ENCODE measurements around the gene ZNF44.

The ZNF44 gene

DNA sequence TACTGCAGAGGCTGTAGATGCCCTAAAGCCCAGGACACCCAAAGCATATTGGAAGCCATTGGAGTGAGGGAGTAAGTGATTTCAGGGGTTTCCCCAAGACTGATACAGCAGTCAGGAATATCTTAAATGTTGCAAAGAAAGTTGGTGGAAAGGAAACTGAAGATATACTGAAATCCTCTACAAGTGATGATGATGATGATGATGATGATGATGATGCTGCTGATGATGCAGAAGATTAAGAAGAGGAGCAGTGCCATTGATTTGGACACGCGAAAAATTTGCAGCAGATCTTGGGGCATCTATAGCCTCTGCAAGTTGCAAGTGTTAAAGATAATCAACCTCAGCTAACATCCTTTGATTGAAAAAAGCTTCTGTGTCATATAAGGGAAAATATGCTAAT lies 23.8 kb downstream of the ZNF44 start:
- in situ Hi-C loops (cut with HindIII; ENCODE audit: low pct_ligation_motif_present, low pct_unique_long_range_greater_than_20kb, low sequenced_read_pairs): no loop called here
- DNase-seq: no peak

DNA sequence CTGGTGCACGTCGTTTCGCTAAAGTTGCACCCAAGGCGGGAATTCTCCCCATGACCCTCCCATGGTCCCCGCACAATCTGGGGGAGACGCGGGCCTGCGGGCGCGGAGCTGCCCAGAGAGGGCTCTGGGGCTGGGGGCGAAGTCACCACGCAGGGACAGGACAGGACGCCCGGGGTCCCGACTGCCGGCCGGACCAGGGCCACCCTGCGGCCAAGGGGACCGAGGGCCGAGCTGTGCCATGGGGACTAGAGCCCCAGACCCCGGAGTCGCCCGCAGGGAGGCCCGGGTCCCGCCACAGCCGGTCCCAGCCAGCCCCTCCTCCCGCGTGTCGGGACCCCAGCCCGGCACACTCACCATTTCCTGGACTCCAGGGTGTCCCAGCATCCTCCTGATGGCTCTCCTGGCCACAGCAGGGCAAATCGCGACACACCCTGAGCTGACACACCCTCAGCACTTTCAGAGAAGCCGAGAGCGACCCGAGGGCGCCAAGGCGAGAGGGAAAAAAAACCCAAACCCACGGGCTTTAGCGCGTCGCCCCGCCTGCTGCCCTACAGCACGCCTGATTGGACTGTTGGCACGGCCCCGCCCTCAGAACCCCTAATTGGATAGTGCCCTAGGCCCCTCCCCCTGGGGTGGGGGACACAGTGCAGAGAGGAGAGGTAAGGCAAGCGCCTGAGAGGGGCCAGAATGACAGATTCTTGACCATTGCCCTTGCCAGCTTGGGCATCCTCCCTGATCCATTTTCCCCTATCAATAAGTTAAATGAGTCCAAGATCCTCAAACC lies 28.6 kb downstream of the ZNF44 start:
- no peak for DNase-seq
- in situ Hi-C loops (cut with HindIII; ENCODE audit: low pct_ligation_motif_present, low pct_unique_long_range_greater_than_20kb, low sequenced_read_pairs): no loop called here

DNA sequence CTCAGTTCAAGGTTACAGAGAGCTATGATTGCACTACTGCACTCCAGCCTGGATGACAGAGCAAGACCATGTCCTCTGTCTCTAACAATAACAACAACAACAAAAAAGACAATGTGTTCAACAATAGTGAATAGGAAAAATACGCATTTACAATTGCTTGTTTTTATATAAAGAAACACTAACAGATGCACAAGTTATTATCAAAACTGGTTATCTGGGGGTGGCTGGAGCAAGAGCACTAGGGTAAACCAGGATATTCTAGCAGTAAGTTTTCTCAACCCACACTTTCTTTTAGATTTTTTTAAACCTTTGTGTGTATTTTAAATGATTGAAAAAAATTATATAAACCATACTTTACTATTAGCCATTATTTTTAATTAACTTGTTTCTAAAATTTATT lies 33.1 kb downstream of the ZNF44 start:
- no peak for DNase-seq

DNA sequence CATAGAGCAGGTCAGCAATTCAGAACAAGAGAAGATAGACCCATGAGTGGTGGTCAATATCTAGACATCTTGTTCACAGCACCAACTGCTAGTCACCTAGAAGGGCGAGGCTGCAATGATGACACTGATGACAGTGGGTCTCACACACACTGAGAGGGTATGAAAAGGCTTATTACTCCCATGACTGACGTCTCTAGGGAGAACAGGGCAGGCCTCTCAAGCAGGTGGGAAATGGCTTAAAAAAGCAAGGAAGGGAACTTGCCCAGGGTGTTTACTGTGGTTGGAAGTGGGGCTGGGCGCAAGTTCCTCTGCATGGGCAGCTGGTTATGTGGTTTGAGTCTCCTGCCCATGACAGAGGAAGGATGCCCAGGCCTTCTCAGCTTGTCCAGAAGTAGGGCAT lies 33.8 kb downstream of the ZNF44 start:
- in situ Hi-C loops (cut with HindIII; ENCODE audit: low pct_ligation_motif_present, low pct_unique_long_range_greater_than_20kb, low sequenced_read_pairs): no loop called here
- DNase-seq: no peak

More for the DNA sequence above, 33.1 kb downstream of the ZNF44 start:
- in situ Hi-C loops (cut with HindIII; ENCODE audit: low pct_ligation_motif_present, low pct_unique_long_range_greater_than_20kb, low sequenced_read_pairs): no loop called here

DNA sequence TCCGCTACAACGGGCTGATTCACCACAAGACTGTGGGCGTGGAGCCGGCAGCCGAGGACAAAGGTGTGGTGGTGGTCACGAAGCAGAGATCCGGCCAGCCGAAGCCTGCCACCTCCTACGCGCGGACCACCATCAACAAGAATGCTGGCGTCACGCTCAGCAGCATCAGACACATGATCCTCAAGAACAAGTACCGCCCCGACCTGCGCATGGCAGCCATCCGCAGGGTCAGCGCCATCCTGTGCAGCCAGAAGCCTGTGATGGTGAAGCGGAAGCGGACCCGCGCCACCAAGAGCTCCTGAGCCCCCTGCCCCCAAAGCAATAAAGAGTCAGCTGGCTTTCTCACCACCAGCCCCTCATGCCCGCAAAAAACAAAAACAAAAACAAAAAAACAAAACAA lies 34.4 kb downstream of the ZNF44 start:
- no peak for DNase-seq
- in situ Hi-C loops (cut with HindIII; ENCODE audit: low pct_ligation_motif_present, low pct_unique_long_range_greater_than_20kb, low sequenced_read_pairs): no loop called here

DNA sequence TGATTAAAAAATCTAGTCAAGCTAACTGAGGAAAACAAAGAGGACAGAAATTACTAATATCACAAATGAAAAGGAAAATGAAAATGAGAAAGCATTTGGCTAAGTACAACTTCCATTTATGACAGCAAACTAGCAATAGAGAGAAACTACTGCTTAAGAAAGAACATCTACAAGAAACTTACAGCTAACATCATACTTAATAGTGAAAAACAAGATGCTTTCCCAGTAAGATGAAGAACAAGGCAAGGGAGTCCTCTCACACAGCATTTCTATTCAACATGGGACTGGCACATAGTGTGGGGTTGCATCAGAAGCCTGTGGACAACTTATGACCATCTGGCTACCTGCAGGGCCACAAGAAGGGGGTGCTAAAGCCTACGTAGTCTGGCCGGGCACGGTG lies 39.3 kb downstream of the ZNF44 start:
- in situ Hi-C loops (cut with HindIII; ENCODE audit: low pct_ligation_motif_present, low pct_unique_long_range_greater_than_20kb, low sequenced_read_pairs): no loop called here
- no peak for DNase-seq

DNA sequence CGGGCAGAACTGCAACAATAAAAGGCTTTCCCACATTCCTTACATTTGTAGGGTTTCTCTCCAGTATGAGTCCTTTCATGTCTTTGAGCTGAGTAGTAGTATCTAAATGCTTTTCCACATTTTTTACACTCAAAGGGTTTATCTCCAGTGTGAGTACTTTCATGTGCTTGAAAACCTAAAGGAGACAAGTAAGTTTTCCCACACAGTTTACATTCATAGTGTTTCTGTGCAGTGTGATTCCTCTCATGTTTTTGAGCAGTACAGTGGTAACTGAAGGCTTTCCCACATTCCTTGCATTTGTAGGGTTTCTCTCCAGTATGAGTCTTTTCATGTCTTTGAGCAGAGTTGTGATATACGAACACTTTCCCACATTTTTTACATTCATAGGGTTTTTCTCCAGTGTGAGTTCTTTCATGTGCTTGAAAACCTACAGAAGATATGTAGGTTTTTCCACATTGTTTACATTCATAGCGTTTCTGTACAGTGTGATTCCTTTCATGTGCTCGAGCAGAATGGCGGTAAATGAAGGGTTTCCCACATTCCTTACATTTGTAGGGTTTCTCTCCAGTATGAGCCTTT lies 47.0 kb downstream of the ZNF44 start:
- in situ Hi-C loops (cut with HindIII; ENCODE audit: low pct_ligation_motif_present, low pct_unique_long_range_greater_than_20kb, low sequenced_read_pairs): no loop called here
- no peak for DNase-seq

DNA sequence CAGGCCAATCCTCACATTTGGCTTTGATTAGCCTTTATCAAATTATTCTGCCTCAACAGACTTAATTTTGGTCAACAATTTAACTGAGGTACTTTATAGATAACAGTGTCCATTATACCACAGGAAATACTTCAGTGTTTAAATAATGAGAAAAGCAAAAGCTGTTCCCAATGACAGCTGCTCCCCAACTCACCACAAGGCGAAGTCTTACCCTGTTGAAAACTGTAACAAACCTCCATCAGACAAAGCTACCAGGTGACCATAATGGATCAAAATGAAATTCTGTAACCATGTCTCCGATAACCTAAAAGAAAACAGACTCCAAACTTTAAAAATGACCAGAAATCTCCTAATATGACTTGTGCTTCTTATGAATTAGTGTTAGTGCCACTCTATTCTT lies 50.3 kb downstream of the ZNF44 start:
- no peak for DNase-seq
- in situ Hi-C loops (cut with HindIII; ENCODE audit: low pct_ligation_motif_present, low pct_unique_long_range_greater_than_20kb, low sequenced_read_pairs): no loop called here

DNA sequence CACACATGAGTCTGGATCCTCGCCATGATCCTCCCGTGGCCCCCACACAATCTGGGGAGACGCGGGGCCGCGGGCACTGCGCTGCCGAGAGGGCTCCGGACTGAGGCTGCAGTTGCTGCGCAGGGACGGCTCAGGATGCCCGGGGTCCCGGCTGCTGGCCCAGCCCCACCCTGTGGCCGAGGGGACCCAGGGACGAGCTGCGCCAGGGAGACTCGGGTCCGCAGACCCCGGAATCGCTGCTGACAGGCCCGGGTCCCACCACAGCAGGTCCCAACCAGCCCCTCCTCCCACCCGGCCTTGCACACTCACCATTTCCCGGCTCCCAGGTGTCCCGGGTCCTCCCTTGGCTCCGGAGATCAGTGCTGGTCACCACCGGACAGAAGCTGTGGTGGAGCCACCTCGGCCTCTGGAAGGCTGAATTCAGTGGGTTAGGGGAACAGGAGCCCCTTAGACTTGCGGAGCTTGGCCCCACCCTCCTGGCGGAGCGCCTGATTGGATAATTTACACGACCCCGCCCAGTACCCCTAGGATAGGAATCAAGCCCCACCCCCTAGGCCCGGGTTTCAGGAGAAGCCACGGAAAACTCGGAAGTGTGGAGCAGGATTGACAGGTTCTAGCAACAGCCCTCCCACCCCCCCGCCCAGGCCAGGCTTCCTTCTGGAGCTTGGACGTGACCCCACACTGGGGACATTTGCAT lies 57.4 kb downstream of the ZNF44 start:
- in situ Hi-C loops (cut with HindIII; ENCODE audit: low pct_ligation_motif_present, low pct_unique_long_range_greater_than_20kb, low sequenced_read_pairs): no loop called here
- DNase-seq: no peak

DNA sequence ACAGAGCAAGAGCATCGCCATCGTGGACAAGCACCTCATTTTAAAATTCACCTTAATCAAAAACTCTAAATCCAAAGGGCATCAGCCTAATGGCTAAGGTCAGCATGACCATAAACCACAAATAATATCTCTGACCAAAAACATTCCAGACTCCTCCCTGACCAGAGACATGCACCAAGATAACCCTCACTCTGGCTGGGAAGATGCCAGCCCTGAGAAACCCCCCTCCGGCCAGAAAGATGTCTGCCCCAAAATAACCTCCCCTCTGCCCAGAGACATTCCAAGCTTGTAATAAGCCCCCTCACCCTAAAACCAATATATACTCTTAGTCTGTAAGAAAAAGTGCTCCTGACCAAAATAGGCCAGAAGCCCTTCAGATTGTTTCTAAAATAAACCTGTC lies 61.7 kb downstream of the ZNF44 start:
- in situ Hi-C loops (cut with HindIII; ENCODE audit: low pct_ligation_motif_present, low pct_unique_long_range_greater_than_20kb, low sequenced_read_pairs): no loop called here
- DNase-seq: no peak

DNA sequence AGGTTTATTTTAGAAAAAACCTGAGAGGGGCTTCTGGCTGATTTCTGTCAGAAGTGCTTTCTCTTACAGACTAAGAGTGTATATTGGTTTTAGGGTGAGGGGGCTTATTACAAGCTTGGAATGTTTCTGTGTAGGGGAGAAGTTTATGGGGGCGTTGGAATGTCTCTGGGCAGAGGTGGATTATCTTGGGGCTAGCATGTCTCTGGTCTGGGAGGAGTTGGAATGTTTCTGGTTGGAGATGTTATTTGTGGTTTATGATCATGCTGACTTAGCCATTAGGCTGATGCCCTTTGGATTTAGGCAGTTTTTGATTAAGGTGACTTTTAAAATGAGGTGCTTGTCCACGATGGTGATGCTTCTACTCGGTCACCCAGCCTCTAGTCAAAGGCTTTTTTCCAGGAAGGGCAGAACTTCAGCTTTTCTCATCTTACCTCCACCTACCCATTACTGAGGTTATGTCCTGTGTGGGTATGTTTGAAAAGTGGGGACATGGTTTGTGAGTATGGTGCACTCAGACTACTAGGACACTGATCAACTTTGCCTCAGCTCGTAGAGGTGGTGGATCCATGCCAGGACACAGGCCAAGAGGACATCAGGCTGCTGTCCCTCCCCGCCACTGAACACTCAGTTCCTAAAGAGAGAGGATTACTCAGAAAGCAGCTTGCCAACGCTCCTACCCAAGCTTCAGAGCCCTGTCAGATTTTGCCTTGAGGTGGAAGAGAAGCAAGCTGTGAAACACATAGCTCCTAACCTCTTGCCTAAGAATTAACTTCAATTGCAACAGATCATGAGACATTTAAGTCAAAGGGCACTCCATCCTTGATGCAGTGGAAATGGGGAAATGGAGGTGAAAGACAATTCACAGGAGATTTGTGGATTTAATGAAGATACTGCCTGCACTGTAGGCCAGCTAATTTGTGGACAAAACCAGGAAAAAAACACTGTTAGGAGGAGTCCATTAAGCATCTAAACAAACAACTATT lies 63.6 kb downstream of the ZNF44 start:
- no peak for DNase-seq
- in situ Hi-C loops (cut with HindIII; ENCODE audit: low pct_ligation_motif_present, low pct_unique_long_range_greater_than_20kb, low sequenced_read_pairs): no loop called here

DNA sequence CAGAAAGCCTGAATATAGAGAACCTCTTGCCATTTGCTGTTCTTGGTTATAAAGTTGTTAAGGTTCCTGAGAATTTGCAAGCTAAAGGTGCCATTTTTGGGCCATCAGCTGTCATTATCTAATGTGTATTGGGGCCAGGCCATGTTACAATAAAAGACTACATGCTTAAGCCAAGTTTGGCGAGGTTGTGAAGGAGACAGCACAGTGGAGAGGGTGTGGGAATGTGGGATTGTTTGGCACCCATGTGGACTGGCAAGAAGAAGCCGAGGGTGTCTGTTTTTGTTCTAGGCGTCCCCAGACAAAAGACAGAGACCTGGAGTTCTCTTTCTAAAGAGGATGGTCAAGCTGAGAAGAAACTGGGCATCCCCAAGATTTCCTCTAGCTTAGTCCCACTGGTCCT lies 64.7 kb downstream of the ZNF44 start:
- in situ Hi-C loops (cut with HindIII; ENCODE audit: low pct_ligation_motif_present, low pct_unique_long_range_greater_than_20kb, low sequenced_read_pairs): no loop called here
- DNase-seq: no peak

DNA sequence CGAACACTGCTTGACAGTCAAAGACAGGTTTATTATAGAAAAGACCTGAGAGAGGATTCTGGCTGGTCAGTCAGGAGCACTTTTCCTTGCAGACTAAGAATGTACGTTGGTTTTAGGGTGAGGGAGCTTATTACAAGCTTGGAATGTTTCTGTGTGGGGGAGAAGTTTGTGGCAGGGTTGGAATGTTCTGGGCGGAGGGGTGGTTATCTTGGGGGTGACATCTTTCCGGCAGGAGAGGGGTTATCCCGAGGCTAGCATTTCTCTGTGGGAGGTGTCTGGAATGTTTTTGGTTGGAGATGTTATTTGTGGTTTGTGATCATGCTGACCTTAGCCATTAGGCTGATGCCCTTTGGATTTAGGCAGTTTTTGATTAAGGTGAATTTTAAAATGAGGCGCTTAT lies 70.0 kb downstream of the ZNF44 start:
- no peak for DNase-seq
- in situ Hi-C loops (cut with HindIII; ENCODE audit: low pct_ligation_motif_present, low pct_unique_long_range_greater_than_20kb, low sequenced_read_pairs): no loop called here

DNA sequence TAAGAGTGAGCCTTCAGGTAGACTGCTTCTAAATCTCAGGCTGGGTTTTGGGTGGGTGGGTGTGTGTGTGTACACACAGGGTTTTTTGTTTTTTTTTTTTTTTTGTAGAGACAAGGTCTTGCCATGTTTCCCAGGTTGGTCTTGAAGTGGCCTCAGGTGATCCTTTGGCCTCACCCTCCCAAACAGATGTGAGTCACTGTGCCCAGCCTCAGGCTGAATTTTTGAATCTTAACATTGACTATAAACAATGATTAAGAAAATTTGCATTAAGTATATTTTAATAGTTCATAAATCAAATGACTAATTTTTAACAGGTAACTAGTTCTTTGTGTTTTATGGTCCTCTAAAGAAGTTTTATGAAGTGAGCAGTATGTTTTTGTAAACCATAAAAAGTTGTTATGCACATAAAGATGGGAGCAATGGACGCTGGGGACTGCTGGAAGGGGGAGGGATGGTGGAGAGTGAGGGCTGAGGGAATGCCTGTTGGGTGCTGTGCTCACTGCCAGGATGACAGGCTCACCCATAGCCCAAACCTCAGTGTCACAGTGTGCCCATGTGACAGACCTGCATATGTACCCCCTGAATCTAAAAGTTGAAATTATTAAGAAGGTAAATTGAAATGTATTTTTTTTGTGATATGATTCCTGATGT lies 71.6 kb downstream of the ZNF44 start:
- no peak for DNase-seq
- in situ Hi-C loops (cut with HindIII; ENCODE audit: low pct_ligation_motif_present, low pct_unique_long_range_greater_than_20kb, low sequenced_read_pairs): no loop called here

All from ACHN (cell line).